Transverse colon (tissue), 4 donors: ENCODE measurements around the gene CADPS.

Experiments
- CTCF ChIP-seq, 5 experiments: fragments of 200-600 bp in 3 of 5; fragments of 450-650 bp in 2 of 5; sonication (generic) in 3 of 5; IDR thresholded peaks; 1 replicate in 2 of 5; 2 replicates in 3 of 5; pipeline ENCODE4 v1.5.1; 2016 to 2017; ENCODE audit warnings: antibody characterized with exemption in 5 of 5, inconsistent platforms in 3 of 5, mild to moderate bottlenecking in 2 of 5, moderate library complexity in 1 of 5
- EP300 ChIP-seq: sonication (generic); formaldehyde crosslinking; IDR thresholded peaks from one replicate; pipeline ENCODE4 v1.6.1; 2017; ENCODE audit warnings: antibody characterized with exemption, low read depth
- POLR2A ChIP-seq: fragments of 450-650 bp; IDR thresholded peaks from one replicate; pipeline ENCODE4 v1.6.1; 2016; ENCODE audit warnings: antibody characterized with exemption, mild to moderate bottlenecking, moderate library complexity
- POLR2AphosphoS5 ChIP-seq, 3 donors: sonication (generic); formaldehyde crosslinking; IDR thresholded peaks; one replicate each; pipeline ENCODE4 v1.6.1; 2016; ENCODE audit warnings: antibody characterized with exemption in 3 of 3

GRCh38 chr3:62355703-62356102 lies 519.5 kb downstream of the CADPS start:
- no peak for TF ChIP-seq CTCF (IDR thresholded peaks at IDR 0.05)
- TF ChIP-seq POLR2A, result no peak
- no peak for TF ChIP-seq POLR2AphosphoS5 (IDR thresholded peaks at IDR 0.05)
- no peak for TF ChIP-seq EP300
